Right ventricle myocardium inferior (tissue), 1 donor: ENCODE results near the gene RETREG1. TPM values are rescaled to one million over a fixed set of nuclear protein-coding genes. Genes with fewer than 3 reads are reported as not detected.
"Not testable (repeated sequence)": the region's sequence is repeated elsewhere in the genome, so short reads cannot be mapped to it uniquely, and the experiment has no call there.

Source experiments
- ATAC-seq: fragments of 200-7000 bp; cut with Tn5 transposase; one replicate; pipeline ENCODE4 v1.9.1; 2020; ENCODE audit warnings: mild to moderate bottlenecking, moderate library complexity
- DNase-seq: peaks from one replicate; pipeline ENCODE4 v3.0.0; 2021; ENCODE audit errors: missing footprints
- intact Hi-C: fragments of 100-400 bp; cut with DNase I; formaldehyde crosslinking; loops from one replicate; pipeline ENCODE4 v1.11.0; 2022
- total RNA-seq: library from RNA; stranded (reverse); fragmentation: NEBNext Ultra II Directional; extraction: Animal tissue kit (Norgen Biotek cat#: 25700); gene quantifications from one replicate; pipeline ENCODE4 v1.2.1, GENCODE V29; 2021
- donor health status: DM: no; HTN: yes; CAD: no; lungs with severe emphysema.

The RETREG1 gene
- total RNA-seq, 1 donor from 2014 or later = 197 TPM

GRCh38 chr5:16543206-16543605 is 73.6 kb downstream of the RETREG1 start:
- ATAC-seq, DNase-seq, intact Hi-C loops: not testable (repeated sequence)

GRCh38 chr5:16542236-16542635 is 74.6 kb downstream of the RETREG1 start:
- ATAC-seq (no peak), DNase-seq (no peak)
- intact Hi-C loops = no loop called here

GRCh38 chr5:16541592-16541991 is 75.2 kb downstream of the RETREG1 start:
- intact Hi-C loops, DNase-seq, ATAC-seq: not testable (repeated sequence)

- intact Hi-C loops = no loop called here
- no peak for ATAC-seq
- DNase-seq = no peak
These were observed 76.4 kb downstream of the RETREG1 start for GRCh38 chr5:16540421-16540820.

GRCh38 chr5:16539169-16539666 is 77.6 kb downstream of the RETREG1 start:
- intact Hi-C loops = loop anchor here (2.0 kb wide), 1 partner anchor 30 kb away; no protein-coding TSS in a partner anchor
- DNase-seq (peak; percentile 89), ATAC-seq (peak; percentile 96)

- DNase-seq (no peak), ATAC-seq (no peak)
- intact Hi-C loops = loop anchor here (2.0 kb wide), 1 partner anchor 29 kb away; no protein-coding TSS in a partner anchor
These were observed 78.8 kb downstream of the RETREG1 start for GRCh38 chr5:16538006-16538405.

- no peak for ATAC-seq
- no peak for DNase-seq
- intact Hi-C loops = no loop called here
These were observed 80.0 kb downstream of the RETREG1 start for GRCh38 chr5:16536818-16537217.

- intact Hi-C loops = no loop called here
- no peak for DNase-seq
- no peak for ATAC-seq
These were observed 80.6 kb downstream of the RETREG1 start for GRCh38 chr5:16536246-16536645.

GRCh38 chr5:16534280-16534679 is 82.5 kb downstream of the RETREG1 start:
- ATAC-seq = peak; percentile 92
- DNase-seq = no peak
- intact Hi-C loops = loop anchor here (1.0 kb wide), 1 partner anchor 28 kb away; no protein-coding TSS in a partner anchor

GRCh38 chr5:16531063-16531648 is 85.6 kb downstream of the RETREG1 start:
- DNase-seq = no peak
- no peak for ATAC-seq
- intact Hi-C loops = no loop called here

GRCh38 chr5:16529306-16529705 is 87.5 kb downstream of the RETREG1 start:
- intact Hi-C loops = no loop called here
- no peak for ATAC-seq
- no peak for DNase-seq

- DNase-seq (no peak), ATAC-seq (no peak)
- intact Hi-C loops = no loop called here
These were observed 88.3 kb downstream of the RETREG1 start for GRCh38 chr5:16528382-16529110.

GRCh38 chr5:16525651-16526050 is 91.1 kb downstream of the RETREG1 start:
- intact Hi-C loops = loop anchor here (2.0 kb wide), 1 partner anchor 17 kb away; no protein-coding TSS in a partner anchor
- no peak for DNase-seq
- no peak for ATAC-seq

GRCh38 chr5:16524286-16524685 is 92.5 kb downstream of the RETREG1 start:
- ATAC-seq = no peak
- intact Hi-C loops = loop anchor here (2.0 kb wide), 1 partner anchor 15 kb away; no protein-coding TSS in a partner anchor
- DNase-seq = no peak

- no peak for DNase-seq
- intact Hi-C loops = no loop called here
- ATAC-seq = no peak
These were observed 95.0 kb downstream of the RETREG1 start for GRCh38 chr5:16521521-16522483.

GRCh38 chr5:16520841-16521240 is 96.0 kb downstream of the RETREG1 start:
- DNase-seq (no peak), ATAC-seq (no peak)
- intact Hi-C loops = no loop called here

GRCh38 chr5:16519435-16519834 is 97.4 kb downstream of the RETREG1 start:
- ATAC-seq (peak; percentile 33), DNase-seq (no peak)
- intact Hi-C loops = no loop called here

- ATAC-seq = no peak
- intact Hi-C loops = no loop called here
- no peak for DNase-seq
These were observed 98.2 kb downstream of the RETREG1 start for GRCh38 chr5:16518606-16519005.

GRCh38 chr5:16515532-16515931 is 101.3 kb downstream of the RETREG1 start:
- intact Hi-C loops = no loop called here

More at GRCh38 chr5:16515532-16515931, 101.3 kb downstream of the RETREG1 start:
- no peak for DNase-seq
- ATAC-seq = no peak
